ENCODE data around the gene GNAQ. TPM values are rescaled to one million over a fixed set of nuclear protein-coding genes. Genes with fewer than 3 reads are reported as not detected.

The GNAQ gene
- total RNA-seq, 1 donor from 2014 or later, result 46.9 TPM

- Mint-ChIP-seq H3K4me3 (no peak overlapping the region), H3K27me3 (ENCODE audit: low read depth) (no peaks in the 10 kb centered on the region), H3K4me1 (peaks cover 43% of the 10 kb centered on the region), H3K9me3 (no peaks in the 10 kb centered on the region), H3K27ac (peak overlapping the region; percentile 86), H3K36me3 (no peaks in the 10 kb centered on the region)
- no peak for DNase-seq (ENCODE audit: low spot score in 2 of 2, unreplicated experiment in 2 of 2)
- TF ChIP-seq CTCF (IDR thresholded peaks at IDR 0.05; ENCODE audit: unreplicated experiment), result no peak
Observed at GRCh38 chr9:78038620-78039300, 7.1 kb upstream of the GNAQ start.

GRCh38 chr9:78035383-78035993 lies 3.9 kb upstream of the GNAQ start:
- TF ChIP-seq CTCF (IDR thresholded peaks at IDR 0.05; ENCODE audit: unreplicated experiment), result peak; percentile 86
- Mint-ChIP-seq H3K4me3 (no peak overlapping the region), H3K27me3 (ENCODE audit: low read depth) (no peaks in the 10 kb centered on the region), H3K36me3 (no peaks in the 10 kb centered on the region), H3K9me3 (no peaks in the 10 kb centered on the region), H3K27ac (no peak overlapping the region), H3K4me1 (peaks cover 46% of the 10 kb centered on the region)
- peak in 1 of 2 experiments; percentile 54 for DNase-seq (ENCODE audit: low spot score in 2 of 2, unreplicated experiment in 2 of 2)

- TF ChIP-seq CTCF (IDR thresholded peaks at IDR 0.05; ENCODE audit: unreplicated experiment), result no peak
- Mint-ChIP-seq H3K36me3 (no peaks in the 10 kb centered on the region), H3K4me3 (no peak overlapping the region), H3K9me3 (no peaks in the 10 kb centered on the region), H3K27me3 (ENCODE audit: low read depth) (no peaks in the 10 kb centered on the region), H3K27ac (no peak overlapping the region), H3K4me1 (peaks cover 48% of the 10 kb centered on the region)
- no peak for DNase-seq (ENCODE audit: low spot score in 2 of 2, unreplicated experiment in 2 of 2)
Observed at GRCh38 chr9:78033870-78034269, 2.3 kb upstream of the GNAQ start.

- Mint-ChIP-seq H3K36me3 (no peaks in the 10 kb centered on the region), H3K4me3 (peak overlapping the region; percentile 83), H3K27me3 (ENCODE audit: low read depth) (no peaks in the 10 kb centered on the region), H3K27ac (peak overlapping the region; percentile 97), H3K9me3 (no peaks in the 10 kb centered on the region), H3K4me1 (peaks cover 46% of the 10 kb centered on the region)
- DNase-seq (ENCODE audit: low spot score in 2 of 2, unreplicated experiment in 2 of 2), result no peak
- no peak for TF ChIP-seq CTCF (IDR thresholded peaks at IDR 0.05; ENCODE audit: unreplicated experiment)
Observed at GRCh38 chr9:78032730-78033457, 1.3 kb upstream of the GNAQ start.

- Mint-ChIP-seq H3K27ac (peak overlapping the region; percentile 97), H3K4me3 (peak overlapping the region; percentile 88), H3K27me3 (ENCODE audit: low read depth) (no peaks in the 10 kb centered on the region), H3K4me1 (peaks cover 45% of the 10 kb centered on the region), H3K9me3 (no peaks in the 10 kb centered on the region), H3K36me3 (no peaks in the 10 kb centered on the region)
- peak; percentile 80 to 87 for DNase-seq (ENCODE audit: low spot score in 2 of 2, unreplicated experiment in 2 of 2)
- TF ChIP-seq CTCF (IDR thresholded peaks at IDR 0.05; ENCODE audit: unreplicated experiment), result no peak
Observed at GRCh38 chr9:78031893-78032729, 500 bp upstream of the GNAQ start.
